Activated CD8-positive, alpha-beta memory T cell treated with anti-CD3 and anti-CD28 coated beads for 36 hours (primary cell): ENCODE results near the gene UBR1. TPM values are rescaled to one million over a fixed set of nuclear protein-coding genes. Genes with fewer than 3 reads are reported as not detected.

Experiments
- CTCF ChIA-PET: fragments of 350-600 bp; sonication (Branson Sonifier 250); formaldehyde crosslinking; loops from one replicate; lab custom pipeline; 2021; ENCODE audit warnings: antibody characterized with exemption; lab: Charles Lee
- POLR2A ChIA-PET: fragments of 350-600 bp; sonication (Branson Sonifier 250); formaldehyde crosslinking; loops from one replicate; lab custom pipeline; 2021; ENCODE audit warnings: antibody characterized with exemption; lab: Charles Lee
- total RNA-seq, 2 experiments: library from RNA; stranded (reverse); gene quantifications; one replicate each; pipeline ENCODE4 v1.2.3, GENCODE V29; 2021

The UBR1 gene
- total RNA-seq, 2 experiments from 2014 or later, result 26.7 to 29.8 TPM

GRCh38 chr15:43118829-43119228, 13.0 kb upstream of the UBR1 start:
- POLR2A ChIA-PET, result no interaction called here
- CTCF ChIA-PET, result no interaction called here

DNA sequence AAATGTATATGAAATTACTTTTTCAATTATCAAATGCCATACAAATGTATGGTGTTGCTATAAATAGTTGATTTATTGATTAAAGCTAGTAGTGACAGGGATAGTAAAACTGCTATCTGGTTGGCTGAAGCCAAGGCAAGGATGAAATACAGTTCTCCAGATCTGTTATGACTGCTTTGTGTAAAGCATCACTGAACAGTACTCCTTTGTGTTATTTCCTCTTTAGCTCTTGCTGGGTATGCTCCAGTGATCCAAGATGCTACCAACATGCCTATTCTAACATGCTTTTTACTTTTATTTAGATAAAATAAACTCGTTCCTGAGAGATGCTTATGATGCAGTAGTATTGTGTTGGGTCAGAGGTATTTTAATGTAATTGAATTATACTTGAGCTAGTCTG, 12.4 kb upstream of the UBR1 start:
- POLR2A ChIA-PET, result no interaction called here

DNA sequence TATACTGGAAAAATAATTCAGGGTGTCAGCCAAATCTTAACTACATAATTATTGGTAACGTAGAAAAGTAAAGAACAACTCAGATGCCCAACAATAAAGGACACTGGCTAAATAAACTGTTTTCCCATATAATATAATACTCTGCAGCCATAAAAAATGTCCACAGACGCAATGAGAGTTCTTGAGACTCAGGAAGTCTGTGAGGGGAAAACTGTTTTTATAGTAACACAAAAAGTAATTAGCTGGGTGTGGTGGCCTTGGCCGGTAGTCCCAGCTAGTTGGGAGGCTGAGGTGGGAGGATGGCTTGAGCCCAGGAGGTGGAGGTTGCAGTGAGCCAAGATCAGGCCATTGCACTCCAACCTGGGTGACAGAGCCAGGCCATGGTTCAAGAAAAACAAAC, 5.5 kb upstream of the UBR1 start:
- POLR2A ChIA-PET, result no interaction called here
- CTCF ChIA-PET, result no interaction called here

More for the DNA sequence above, 12.4 kb upstream of the UBR1 start:
- CTCF ChIA-PET, result interaction anchor here (1.0 kb wide), 1 partner anchor 14 kb away, joined by 4 read pairs; no protein-coding TSS in a partner anchor

DNA sequence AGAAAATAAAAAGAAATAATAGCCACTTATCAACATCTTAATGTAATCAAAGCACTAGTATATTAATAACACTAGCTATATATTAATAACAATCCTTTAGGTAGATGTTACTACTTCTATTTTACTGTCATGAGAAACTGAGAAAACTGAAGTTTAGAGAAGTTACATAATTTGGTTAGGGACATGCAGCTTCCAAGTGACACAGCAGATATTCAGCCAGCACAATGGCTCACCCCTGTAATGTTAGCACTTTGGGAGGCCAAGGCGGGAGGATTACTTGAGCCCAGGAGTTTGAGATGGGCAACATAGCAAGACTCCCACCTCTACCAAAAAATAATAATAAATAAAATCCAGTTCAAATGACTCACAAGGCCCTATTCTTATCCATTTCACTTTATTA, 1.9 kb upstream of the UBR1 start:
- ChIA-PET CTCF (interaction anchor here (0.7 kb wide), 1 partner anchor 219 kb away, joined by 3 read pairs; no protein-coding TSS in a partner anchor), POLR2A (interaction anchor here (0.6 to 0.7 kb wide), 2 partner anchors 1317 to 1439 kb away, joined by 3 to 4 read pairs; no protein-coding TSS in a partner anchor)

DNA sequence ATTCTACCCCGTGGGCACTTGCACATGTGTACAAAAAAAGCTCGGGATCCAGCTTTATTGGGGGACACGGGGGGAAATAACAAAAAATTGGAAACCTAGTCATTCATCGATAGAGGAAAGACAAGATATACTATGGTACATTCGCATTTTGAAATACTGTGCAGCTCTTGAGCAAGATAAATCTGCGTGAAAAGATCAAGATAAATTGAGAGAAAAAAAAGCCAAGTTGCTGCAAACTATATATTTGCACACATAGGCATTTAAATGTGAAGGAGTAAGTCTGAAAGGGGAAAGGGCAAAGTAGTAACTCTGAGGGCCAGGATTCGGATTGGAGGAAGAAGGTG, 620 bp upstream of the UBR1 start:
- POLR2A ChIA-PET, result interaction anchor here (0.6 kb wide), 1 partner anchor 83 kb away, joined by 12 read pairs; no protein-coding TSS in a partner anchor

GRCh38 chr15:43105077-43105736, 631 bp downstream of the UBR1 start:
- CTCF ChIA-PET, result no interaction called here
- POLR2A ChIA-PET, result interaction anchor here (0.6 kb wide), 1 partner anchor 1526 kb away, joined by 4 read pairs; no protein-coding TSS in a partner anchor

More for the DNA sequence above, 620 bp upstream of the UBR1 start:
- CTCF ChIA-PET, result interaction anchor here (0.8 to 0.9 kb wide), 2 partner anchors 16 to 389 kb away, joined by 3 read pairs; no protein-coding TSS in a partner anchor

GRCh38 chr15:43104426-43104825, 1.4 kb downstream of the UBR1 start:
- CTCF ChIA-PET, result interaction anchor here (1.4 kb wide), 1 partner anchor 13 kb away, joined by 4 read pairs; no protein-coding TSS in a partner anchor
- POLR2A ChIA-PET, result interaction anchor here (0.6 kb wide), 1 partner anchor 1527 kb away, joined by 4 read pairs; no protein-coding TSS in a partner anchor

DNA sequence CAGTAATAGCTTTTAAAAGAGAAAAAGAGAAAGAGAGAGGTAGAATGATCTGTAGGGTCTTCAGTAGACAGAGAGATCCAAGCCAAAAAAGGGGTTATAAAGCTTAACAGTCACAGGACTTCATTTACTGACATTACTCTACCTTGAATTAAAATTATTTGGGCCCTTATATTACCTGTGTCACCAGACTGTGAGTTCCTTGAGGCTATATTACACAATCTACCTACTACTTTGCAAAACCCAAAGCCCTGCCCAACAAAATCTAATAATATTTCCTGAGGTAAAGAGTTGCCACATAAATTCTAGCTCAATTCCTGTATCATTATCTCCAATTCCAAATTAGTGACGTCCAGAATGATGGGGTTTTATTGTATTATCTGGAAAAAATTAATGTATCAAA, 1.9 kb downstream of the UBR1 start:
- ChIA-PET CTCF (interaction anchor here (1.4 kb wide), 1 partner anchor 14 kb away, joined by 4 read pairs; no protein-coding TSS in a partner anchor), POLR2A (no interaction called here)

- CTCF ChIA-PET, result interaction anchor here (1.0 kb wide), 1 partner anchor 16 kb away, joined by 3 read pairs; no protein-coding TSS in a partner anchor
- POLR2A ChIA-PET, result no interaction called here
Measured at GRCh38 chr15:43102187-43102586, 3.7 kb downstream of the UBR1 start.

DNA sequence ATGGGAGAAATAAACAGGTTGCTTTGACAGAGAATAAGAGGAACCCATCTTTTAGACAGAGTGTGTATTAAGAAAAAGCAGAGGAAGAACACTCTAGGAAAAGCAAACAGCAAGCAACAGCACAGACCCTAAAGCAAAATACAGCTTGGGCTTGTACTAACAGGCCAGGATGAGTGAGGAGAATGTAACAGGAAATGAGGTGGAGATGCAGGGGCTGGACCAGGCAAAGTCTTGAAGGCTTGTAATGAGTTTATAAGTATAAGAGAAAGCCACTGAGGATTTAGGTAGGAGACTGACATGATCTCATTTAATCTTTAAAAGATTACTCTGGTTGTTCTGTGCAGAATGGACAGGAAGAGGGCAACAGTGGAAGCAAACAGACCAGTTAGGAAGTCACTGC, 4.9 kb downstream of the UBR1 start:
- POLR2A ChIA-PET, result no interaction called here

GRCh38 chr15:43099105-43099845, 6.6 kb downstream of the UBR1 start:
- CTCF ChIA-PET, result no interaction called here
- POLR2A ChIA-PET, result no interaction called here

More for the DNA sequence above, 4.9 kb downstream of the UBR1 start:
- CTCF ChIA-PET, result no interaction called here

DNA sequence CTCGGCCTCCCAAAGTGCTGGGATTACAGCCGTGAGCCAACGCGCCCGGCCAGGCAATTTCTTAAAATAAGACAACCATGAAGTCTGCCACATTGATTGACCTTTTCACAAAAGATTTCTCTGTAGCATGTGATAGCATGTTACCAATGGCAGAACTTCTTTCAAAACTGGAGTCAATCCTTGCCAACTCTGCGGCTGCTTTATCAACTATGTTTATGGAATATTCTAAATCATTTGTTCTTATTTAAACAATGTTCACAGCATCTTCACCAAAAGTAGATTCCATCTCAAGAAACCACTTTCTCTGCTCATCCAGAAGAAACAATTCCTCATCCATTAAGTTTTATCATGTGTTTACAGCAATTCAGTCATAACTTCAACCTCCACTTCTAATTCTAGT, 9.4 kb downstream of the UBR1 start:
- CTCF ChIA-PET, result no interaction called here
- POLR2A ChIA-PET, result no interaction called here

GRCh38 chr15:43095708-43096347, 10.0 kb downstream of the UBR1 start:
- ChIA-PET CTCF (interaction anchor here (0.6 to 1.1 kb wide), 2 partner anchors 39 to 190 kb away, joined by 3 to 4 read pairs; no protein-coding TSS in a partner anchor), POLR2A (interaction anchor here (0.6 to 0.7 kb wide), 2 partner anchors 12 to 340 kb away, joined by 4 read pairs; no protein-coding TSS in a partner anchor)

DNA sequence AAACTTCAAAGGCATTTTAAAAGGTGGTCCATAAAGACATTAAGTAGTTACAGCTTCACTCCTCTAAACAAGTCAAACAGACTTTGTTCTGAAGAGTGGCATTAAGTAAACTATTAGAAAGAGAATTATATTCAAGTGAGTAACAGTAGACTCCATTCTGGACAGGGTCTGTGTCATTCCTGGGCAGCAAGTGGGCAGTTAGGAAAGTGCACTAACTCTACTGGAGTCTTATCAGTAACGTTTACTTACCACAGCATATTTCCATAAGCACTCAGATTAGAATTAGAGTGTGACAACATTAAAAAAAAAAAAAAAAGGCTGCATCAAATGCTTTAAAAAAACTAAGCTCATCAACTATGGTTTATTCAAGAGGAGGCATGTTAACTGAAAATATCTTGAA, 10.6 kb downstream of the UBR1 start:
- CTCF ChIA-PET, result interaction anchor here (0.6 to 1.1 kb wide), 2 partner anchors 39 to 190 kb away, joined by 3 to 4 read pairs; no protein-coding TSS in a partner anchor
- POLR2A ChIA-PET, result interaction anchor here (0.6 to 0.7 kb wide), 2 partner anchors 12 to 341 kb away, joined by 4 read pairs; no protein-coding TSS in a partner anchor

- CTCF ChIA-PET, result no interaction called here
- POLR2A ChIA-PET, result no interaction called here
Measured at GRCh38 chr15:43094416-43095030, 11.3 kb downstream of the UBR1 start.

DNA sequence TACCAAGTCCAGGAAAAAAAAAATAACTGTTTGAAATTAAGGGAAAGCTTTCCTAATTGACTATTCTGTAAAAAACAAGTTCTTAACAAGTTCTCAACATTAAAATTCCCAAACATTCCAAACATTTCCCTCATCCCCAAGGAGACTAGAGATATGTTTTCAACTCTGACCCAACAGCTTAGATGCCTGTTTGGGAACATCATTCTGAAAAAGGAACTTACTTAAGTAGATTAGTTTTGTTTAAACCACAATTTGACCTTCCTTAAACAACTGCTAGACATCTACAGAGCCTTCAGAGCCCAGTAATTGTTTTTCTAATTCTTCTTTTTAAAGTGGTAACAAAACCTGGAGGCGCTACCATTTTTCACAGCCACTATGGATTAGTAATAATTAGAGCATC, 12.8 kb downstream of the UBR1 start:
- POLR2A ChIA-PET, result no interaction called here
- CTCF ChIA-PET, result no interaction called here

DNA sequence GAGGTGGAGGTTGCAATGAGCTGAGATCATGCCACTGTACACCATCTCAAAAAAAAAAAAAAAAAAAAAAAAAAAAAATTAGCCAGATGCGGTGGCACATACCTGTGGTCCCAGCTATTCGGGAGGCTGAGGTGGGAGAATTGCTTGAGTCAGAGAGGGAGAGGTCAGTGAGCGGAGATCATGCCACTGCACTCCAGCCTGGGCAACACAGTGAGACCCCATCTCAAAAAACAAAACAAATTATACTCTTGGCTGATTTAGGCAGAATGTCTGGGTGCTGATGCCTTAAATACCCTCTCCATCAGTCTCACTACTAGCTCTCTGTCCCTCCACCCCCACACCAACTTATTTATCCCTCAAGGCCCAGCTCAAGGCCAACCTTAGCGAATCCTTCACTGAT, 14.0 kb downstream of the UBR1 start:
- CTCF ChIA-PET, result no interaction called here
- POLR2A ChIA-PET, result interaction anchor here (1.0 kb wide), 1 partner anchor 95 kb away, joined by 3 read pairs; no protein-coding TSS in a partner anchor

DNA sequence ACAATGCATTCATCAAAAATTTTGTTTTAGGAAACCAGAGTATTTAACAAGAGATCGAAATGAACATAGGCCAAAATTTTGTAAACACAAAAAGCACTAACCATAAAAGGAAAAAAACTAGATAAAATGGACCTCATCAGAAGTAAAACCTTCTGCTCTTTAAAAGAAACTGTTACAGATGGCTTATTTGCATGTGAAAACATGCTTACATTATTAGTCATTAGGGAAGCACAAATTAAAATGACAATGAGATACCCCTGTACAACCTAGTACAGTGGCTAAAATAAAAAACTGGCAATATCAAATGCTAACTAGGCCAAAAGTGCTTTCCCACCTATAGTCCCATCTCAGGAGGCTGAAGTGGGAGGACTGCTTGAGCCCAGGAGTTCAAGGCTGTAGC, 19.3 kb downstream of the UBR1 start:
- POLR2A ChIA-PET, result interaction anchor here (0.5 kb wide), 1 partner anchor 12 kb away, joined by 3 read pairs; no protein-coding TSS in a partner anchor
- CTCF ChIA-PET, result interaction anchor here (0.9 kb wide), 1 partner anchor 16 kb away, joined by 3 read pairs; no protein-coding TSS in a partner anchor

GRCh38 chr15:43085921-43086320, 19.9 kb downstream of the UBR1 start:
- POLR2A ChIA-PET, result no interaction called here

More at GRCh38 chr15:43085921-43086320, 19.9 kb downstream of the UBR1 start:
- CTCF ChIA-PET, result interaction anchor here (0.9 kb wide), 1 partner anchor 17 kb away, joined by 3 read pairs; no protein-coding TSS in a partner anchor
